Liver (tissue), 3 donors: ENCODE measurements around the gene SRXN1.

Experiments
- FOXA1 ChIP-seq: IDR thresholded peaks from 2 replicates; pipeline ENCODE4 v1.6.1; 2016; ENCODE audit warnings: antibody characterized with exemption
- HNF4A ChIP-seq, 2 donors: conservative IDR thresholded peaks; 2 replicates each; pipeline ENCODE4 v1.6.1; 2016; ENCODE audit warnings: antibody characterized with exemption in 2 of 2, mild to moderate bottlenecking in 2 of 2
- HNF4G ChIP-seq: IDR thresholded peaks from 2 replicates; pipeline ENCODE4 v1.6.1; 2016; ENCODE audit warnings: antibody characterized with exemption
- JUND ChIP-seq, 2 donors: IDR thresholded peaks; 2 replicates each; pipeline ENCODE4 v1.6.1; 2016; ENCODE audit warnings: antibody characterized with exemption in 2 of 2
- RAD21 ChIP-seq, 2 donors: IDR thresholded peaks; 2 replicates each; pipeline ENCODE4 v1.6.1; 2016; ENCODE audit warnings: antibody characterized with exemption in 2 of 2, mild to moderate bottlenecking in 2 of 2
- TAF1 ChIP-seq: conservative IDR thresholded peaks from 2 replicates; pipeline ENCODE4 v1.6.1; 2016; ENCODE audit warnings: antibody characterized with exemption, mild to moderate bottlenecking
- TF ChIP-seq, protein P1 (sequence below): fragments of 150-350 bp; IDR thresholded peaks from 2 replicates; pipeline ENCODE4 v1.5.1; 2017; ENCODE audit warnings: improper control_type of control experiment, low read depth, low read length; ENCODE audit not compliant: missing input control
- TF ChIP-seq, protein P2 (sequence below): IDR thresholded peaks from 2 replicates; pipeline ENCODE4 v1.6.1; 2016; ENCODE audit warnings: antibody characterized with exemption, mild to moderate bottlenecking
- TF ChIP-seq, protein P3 (sequence below): IDR thresholded peaks from 2 replicates; pipeline ENCODE4 v1.6.1; 2016; ENCODE audit warnings: antibody characterized with exemption
- TF ChIP-seq, protein P4 (sequence below): IDR thresholded peaks from 2 replicates; pipeline ENCODE4 v1.6.1; 2016; ENCODE audit warnings: antibody characterized with exemption
- donor health status: healthy.
- donor health status: healthy.

DNA sequence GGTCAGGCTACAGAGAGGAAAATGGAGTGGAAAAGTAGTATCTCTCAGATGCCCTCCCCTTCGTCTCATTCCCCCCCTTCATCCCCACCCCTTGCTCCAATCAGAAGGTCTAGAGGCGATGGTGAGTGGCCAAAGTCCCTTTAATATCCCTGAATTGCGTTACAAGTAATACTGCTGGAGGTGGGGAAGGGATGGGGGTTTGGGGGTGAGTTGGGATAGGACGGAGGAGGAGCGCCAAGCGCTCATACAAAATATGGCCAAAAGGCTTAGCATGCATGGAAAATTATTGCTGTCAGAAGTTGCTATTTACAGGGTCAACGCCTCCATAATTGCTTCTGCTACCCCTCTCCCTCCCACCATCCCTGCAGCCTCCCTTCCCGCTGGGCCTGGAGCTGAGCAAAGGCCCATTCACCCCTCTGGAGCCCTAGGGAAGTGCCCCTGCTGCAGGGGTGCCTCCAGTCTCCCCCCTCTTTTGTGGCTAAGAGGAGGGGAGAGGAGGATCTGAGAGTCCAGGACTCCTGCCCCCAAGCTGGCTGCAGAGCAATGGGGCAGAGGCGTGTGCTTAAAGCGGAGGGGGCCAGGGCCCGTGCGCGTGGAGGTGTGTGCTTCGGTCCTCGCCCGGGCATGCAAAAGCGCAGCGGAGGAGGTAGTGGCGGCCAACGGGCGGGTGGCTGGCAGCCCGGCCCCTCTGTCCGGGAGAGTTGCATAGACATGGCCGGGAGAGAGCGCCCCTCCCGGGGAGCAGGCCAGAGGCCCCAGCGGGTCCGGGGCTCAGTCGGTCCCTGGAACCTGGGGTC, 8.7 kb upstream of the SRXN1 start:
- TF ChIP-seq, protein P1, sequence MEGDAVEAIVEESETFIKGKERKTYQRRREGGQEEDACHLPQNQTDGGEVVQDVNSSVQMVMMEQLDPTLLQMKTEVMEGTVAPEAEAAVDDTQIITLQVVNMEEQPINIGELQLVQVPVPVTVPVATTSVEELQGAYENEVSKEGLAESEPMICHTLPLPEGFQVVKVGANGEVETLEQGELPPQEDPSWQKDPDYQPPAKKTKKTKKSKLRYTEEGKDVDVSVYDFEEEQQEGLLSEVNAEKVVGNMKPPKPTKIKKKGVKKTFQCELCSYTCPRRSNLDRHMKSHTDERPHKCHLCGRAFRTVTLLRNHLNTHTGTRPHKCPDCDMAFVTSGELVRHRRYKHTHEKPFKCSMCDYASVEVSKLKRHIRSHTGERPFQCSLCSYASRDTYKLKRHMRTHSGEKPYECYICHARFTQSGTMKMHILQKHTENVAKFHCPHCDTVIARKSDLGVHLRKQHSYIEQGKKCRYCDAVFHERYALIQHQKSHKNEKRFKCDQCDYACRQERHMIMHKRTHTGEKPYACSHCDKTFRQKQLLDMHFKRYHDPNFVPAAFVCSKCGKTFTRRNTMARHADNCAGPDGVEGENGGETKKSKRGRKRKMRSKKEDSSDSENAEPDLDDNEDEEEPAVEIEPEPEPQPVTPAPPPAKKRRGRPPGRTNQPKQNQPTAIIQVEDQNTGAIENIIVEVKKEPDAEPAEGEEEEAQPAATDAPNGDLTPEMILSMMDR, result no peak
- TF ChIP-seq, protein P2, sequence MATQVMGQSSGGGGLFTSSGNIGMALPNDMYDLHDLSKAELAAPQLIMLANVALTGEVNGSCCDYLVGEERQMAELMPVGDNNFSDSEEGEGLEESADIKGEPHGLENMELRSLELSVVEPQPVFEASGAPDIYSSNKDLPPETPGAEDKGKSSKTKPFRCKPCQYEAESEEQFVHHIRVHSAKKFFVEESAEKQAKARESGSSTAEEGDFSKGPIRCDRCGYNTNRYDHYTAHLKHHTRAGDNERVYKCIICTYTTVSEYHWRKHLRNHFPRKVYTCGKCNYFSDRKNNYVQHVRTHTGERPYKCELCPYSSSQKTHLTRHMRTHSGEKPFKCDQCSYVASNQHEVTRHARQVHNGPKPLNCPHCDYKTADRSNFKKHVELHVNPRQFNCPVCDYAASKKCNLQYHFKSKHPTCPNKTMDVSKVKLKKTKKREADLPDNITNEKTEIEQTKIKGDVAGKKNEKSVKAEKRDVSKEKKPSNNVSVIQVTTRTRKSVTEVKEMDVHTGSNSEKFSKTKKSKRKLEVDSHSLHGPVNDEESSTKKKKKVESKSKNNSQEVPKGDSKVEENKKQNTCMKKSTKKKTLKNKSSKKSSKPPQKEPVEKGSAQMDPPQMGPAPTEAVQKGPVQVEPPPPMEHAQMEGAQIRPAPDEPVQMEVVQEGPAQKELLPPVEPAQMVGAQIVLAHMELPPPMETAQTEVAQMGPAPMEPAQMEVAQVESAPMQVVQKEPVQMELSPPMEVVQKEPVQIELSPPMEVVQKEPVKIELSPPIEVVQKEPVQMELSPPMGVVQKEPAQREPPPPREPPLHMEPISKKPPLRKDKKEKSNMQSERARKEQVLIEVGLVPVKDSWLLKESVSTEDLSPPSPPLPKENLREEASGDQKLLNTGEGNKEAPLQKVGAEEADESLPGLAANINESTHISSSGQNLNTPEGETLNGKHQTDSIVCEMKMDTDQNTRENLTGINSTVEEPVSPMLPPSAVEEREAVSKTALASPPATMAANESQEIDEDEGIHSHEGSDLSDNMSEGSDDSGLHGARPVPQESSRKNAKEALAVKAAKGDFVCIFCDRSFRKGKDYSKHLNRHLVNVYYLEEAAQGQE, result no peak
- TF ChIP-seq, protein P3, sequence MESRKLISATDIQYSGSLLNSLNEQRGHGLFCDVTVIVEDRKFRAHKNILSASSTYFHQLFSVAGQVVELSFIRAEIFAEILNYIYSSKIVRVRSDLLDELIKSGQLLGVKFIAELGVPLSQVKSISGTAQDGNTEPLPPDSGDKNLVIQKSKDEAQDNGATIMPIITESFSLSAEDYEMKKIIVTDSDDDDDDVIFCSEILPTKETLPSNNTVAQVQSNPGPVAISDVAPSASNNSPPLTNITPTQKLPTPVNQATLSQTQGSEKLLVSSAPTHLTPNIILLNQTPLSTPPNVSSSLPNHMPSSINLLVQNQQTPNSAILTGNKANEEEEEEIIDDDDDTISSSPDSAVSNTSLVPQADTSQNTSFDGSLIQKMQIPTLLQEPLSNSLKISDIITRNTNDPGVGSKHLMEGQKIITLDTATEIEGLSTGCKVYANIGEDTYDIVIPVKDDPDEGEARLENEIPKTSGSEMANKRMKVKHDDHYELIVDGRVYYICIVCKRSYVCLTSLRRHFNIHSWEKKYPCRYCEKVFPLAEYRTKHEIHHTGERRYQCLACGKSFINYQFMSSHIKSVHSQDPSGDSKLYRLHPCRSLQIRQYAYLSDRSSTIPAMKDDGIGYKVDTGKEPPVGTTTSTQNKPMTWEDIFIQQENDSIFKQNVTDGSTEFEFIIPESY, result no peak
- no peak for TF ChIP-seq HNF4G
- TF ChIP-seq TAF1, result no peak
- no peak for TF ChIP-seq RAD21 (IDR thresholded peaks at IDR 0.05)
- TF ChIP-seq, protein P4, sequence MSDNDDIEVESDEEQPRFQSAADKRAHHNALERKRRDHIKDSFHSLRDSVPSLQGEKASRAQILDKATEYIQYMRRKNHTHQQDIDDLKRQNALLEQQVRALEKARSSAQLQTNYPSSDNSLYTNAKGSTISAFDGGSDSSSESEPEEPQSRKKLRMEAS, result no peak
- no peak for TF ChIP-seq JUND (IDR thresholded peaks at IDR 0.05)
- TF ChIP-seq HNF4A (conservative IDR thresholded peaks at IDR 0.05), result no peak
- no peak for TF ChIP-seq FOXA1
